ENCODE data around the gene PHC3.

PHC3 gene

DNA sequence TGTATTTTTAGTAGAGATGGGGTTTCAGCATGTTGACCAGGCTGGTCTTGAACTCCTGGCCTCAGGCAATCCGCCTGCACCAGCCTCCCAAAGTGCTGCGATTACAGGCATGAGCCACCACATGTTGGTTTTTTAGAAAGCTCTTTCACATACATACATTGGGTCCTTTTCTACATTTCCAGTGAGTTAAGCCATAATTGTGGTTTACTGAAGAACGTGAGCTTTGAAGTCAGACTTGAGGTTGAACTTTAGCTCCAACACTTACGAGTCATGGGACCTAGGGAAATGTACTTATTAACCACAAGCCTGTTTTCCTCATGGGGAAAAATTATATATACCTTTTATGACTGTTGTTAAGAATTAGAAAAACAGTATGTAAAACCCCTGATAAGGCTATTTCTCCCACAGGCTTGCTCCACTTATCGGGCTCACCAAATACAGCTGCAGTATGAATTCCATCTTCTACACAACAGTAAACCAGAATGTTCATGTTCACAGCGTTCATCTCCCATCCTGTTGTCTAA, 104.8 kb downstream of the PHC3 start:
- no peak for DNase-seq

DNA sequence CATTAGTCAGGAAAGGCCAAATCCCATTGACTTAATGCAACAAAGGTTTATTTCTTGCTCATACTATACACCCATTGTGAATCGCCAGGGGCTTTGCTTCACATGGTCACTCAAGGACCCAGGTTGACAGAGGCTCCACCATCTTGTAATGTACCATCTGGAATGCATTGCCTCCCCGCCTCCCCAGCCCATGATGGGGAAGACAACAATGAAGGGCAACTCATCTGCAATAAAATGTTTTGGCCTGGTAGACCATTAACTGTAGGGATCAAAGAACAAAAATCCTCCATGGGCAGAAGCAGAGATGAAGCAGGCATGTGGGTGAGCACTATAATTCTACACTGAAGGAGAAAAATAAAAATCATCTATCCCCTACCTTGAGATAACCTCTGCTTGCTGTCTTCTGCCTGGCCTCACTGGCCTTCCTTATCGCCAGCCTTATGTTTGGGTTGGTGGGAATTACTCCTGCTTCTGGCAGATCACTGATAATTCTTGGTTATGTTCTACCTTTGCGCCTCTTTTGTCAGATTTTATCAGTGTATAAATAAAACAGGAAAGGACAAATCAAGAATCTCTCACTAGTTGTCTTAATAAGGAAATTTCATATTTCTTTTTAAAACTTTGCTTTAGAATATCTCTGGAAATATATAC, 106.0 kb downstream of the PHC3 start:
- DNase-seq, result no peak

DNA sequence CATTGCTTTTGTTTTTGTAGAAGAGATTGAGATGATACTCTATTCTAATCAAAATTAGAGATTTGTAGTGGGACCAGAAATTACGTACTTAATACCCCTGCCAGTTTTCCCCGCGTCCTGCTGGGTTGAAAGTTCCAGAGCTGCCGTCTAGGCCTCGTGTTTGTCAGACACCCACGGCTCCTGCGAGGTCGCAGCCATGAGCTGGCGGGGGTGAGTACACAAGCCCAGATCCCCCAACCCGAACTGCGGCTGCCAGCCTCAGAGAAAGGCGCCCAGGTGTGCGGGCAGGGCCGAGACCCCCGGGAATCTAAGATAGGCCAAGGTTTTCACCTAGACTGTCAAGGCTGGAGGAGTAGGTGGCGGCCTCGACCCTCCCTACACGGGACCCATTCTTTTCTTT, 117.4 kb downstream of the PHC3 start:
- no peak for DNase-seq

DNA sequence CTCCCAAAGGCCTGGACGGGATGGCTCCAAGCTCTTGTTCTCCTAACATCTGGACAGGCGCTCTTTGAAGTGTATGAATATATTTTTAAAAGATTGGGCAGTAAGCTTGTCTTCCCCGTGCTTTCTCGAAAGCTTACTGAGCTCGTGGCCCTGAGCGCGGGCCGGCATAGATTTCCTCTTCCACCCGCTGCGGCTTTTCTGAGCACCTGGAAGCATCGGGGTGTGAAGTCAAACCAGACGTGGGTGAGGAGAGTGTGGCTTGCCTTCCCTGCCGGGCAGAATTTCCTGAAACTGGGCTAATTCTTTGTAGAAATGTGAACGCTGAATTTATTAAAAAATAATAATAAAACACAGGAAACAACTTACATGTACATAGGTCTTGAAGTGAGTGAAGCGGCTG, 117.8 kb downstream of the PHC3 start:
- DNase-seq, result no peak

DNA sequence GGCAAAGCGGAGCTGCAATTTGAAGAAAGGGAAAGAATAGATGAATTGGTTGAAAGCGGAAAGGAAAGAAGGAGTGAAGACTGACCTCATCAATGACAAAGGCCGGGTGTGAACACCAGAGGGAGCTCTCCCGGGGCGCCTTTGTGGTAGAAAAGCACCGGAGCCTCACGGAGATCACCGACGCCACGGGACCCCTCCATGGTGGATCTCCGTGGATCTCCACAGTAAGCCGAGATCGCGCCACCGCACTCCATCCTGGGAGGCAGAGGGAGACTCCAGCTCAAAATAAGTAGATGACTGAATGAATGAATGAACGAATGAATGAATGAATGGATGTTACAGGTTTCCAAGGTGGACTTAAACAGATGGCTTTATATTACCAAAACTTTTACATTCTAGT, 118.8 kb downstream of the PHC3 start:
- no peak for DNase-seq

DNA sequence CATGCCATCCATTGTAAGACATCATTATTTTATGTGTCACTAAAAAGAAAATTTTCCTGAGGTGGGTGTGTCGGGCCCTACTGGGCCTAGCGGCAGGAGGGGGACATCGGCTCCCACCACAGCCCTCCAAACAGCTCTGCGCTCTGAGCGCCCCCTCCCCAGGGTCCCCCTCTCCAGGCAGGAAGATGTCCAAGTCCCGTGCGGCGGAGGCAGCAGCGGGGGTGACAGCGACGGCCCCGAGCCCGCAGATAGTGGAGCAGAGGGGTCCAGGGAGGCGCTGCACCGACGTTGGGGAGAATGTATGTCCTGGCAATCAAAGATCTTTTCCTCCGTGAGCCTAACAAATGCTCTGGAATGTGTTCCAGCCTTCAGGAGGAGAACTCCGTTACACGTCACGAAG, 119.5 kb downstream of the PHC3 start:
- no peak for DNase-seq

DNA sequence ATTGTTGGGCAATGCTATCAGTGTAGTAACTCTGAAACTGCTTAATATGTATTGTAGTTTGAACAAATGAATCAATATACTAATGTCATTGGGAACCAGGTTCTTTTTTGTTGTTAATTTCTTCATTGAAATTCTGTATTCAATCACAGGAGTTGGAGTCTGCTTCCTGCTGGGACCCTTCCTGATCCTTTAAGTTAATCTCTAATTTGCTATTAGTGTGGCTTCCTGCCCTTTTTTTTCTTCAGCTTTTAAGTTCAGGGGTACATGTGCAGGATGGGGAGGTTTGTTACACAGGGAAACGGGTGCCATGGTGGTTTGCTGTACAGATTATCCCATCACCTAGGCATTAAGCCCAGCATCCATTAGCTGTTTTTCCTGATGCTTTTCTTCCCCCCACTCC, 122.1 kb downstream of the PHC3 start:
- DNase-seq, result no peak

DNA sequence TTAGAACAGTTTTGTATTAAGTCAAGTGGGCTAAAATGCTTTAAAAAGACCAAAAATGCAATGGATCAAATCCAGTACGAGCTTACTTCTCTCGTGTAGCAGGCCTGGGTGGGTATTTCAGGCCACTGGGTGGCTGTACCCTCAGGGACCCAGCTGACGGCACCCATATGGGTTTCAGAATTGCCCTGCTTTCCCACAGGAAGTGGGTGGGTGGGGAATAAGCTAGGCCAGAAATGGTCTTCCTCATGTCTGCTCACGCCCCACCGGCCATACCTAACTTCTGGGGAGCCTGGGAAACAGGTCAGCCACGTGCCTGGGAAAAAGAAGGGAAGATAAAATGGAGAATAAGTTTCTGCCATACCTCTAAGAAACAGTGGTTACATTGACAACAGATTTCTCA, 123.4 kb downstream of the PHC3 start:
- no peak for DNase-seq

DNA sequence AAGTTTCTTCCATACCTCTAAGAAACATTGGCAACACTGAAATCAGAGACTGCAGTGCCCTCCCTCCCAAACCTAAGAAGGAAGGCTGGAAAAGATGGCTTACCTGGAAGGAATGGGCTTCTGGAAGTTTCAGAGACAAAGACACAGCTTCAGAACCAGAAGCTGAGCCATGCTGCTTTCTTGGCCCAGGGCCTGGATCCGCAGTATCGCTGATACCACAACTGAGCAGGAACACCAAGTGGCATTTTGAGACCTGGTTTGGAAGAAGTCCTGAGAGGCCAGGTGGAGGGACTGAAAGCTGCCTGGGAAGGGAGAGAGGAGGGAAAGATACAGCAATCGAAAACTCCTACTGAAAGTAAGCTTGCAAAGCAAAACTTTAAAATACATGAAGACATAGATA, 124.0 kb downstream of the PHC3 start:
- DNase-seq, result no peak

DNA sequence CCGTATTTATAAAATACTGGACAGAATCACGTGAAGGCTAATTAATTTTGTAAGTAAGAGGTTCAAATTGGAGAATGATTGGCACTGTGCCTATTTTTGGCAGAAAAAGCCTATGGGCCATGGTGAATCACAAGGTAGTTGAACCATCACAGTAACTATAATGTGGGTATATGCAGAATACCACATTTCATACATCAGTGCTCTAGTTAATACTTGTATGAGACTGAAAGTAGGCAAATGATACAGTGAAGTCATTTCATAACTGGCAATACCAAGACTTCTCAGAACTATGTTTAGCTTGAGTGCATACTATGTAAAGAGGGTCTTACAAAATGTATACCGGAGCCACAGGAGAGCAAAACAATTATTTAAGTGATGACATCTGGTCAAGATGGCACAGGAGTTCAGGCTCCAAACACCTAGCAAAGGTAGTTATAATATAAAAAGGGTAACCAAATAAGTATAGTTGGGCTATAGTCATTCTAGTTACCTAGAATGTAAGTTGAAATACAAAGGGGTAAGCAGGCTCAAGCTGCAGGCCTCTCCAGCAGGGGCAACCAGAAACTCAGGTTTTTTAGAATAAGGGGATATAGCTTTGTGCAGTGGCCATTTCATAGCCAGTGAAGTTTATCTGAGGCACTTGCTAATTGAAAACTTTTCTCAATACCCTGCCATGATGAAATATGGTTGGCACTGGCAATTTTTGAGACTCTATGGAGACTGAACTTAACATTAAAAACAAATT, 124.7 kb downstream of the PHC3 start:
- DNase-seq, result no peak

DNA sequence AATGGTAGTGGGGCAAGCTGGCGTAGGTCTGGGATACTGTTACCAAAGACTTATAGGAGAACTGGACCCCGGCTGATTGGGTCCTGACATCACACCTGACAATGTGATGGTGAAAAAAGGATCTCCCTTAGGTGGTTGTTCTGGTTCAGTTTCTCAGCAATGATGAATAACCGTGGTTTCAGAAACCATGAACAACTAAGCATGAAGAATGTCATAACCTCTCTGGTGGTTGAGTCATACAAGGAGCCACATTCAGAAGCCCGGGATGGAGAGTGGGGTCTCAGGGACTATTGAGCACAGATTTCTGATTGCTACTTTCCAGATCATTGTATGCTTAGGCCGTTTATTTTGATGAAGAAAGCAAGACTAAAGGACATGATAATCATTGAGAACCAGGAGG, 126.3 kb downstream of the PHC3 start:
- DNase-seq, result no peak

DNA sequence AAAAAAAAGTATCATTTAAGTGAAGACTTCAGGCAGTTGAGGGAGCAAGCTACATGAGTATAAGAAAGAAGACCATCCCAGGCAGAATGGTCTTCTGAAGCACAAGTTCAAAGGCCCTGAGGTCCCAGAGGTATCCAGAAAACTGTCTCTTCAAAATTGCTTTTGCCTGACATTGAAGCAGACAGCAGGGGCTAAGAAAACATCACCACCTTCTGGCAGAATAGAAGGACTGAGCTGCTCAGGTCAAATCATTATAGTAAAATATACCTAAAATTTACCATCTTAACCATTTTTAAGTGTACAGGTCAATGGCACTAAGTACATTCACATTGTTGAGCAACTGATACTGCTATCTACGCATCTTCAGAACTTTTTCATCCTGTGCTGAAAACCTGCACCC, 127.3 kb downstream of the PHC3 start:
- DNase-seq, result no peak

DNA sequence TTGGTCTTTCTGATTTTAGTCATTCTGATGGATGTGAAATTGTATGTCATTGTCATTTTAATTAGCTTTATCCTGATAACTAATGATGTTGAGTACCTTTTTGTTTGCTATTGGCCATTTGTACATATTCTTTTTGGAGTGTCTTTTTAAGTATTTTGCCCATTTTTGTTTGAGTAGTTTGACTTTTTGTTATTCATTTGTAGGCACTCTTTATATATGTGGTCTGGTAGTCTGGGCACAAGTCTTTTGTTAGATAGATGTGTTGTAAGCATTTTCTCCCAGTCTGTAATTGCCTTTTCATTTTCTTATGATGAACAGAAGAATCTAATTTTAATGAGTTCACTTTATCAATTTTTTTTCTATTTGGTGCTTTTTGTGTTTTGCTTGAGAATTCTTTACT, 129.1 kb downstream of the PHC3 start:
- DNase-seq, result no peak

DNA sequence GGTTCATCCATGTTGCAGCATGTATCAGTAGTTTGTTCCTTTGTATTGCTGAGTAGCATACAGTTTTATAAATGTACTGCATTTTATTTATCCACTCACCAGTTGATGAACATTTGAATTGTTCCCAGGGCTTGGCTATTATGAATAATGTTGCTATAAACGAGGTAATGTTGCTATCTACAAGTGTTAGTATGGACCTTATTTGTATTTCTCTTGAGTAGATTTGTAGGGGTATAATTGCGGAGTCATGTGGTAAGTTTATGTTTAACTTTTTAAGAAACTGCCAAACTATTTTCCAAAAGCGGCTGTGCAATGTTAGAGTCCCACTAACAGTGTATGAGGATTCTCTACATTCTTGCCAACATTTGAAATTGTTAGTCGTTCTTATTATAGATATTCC, 130.8 kb downstream of the PHC3 start:
- no peak for DNase-seq

DNA sequence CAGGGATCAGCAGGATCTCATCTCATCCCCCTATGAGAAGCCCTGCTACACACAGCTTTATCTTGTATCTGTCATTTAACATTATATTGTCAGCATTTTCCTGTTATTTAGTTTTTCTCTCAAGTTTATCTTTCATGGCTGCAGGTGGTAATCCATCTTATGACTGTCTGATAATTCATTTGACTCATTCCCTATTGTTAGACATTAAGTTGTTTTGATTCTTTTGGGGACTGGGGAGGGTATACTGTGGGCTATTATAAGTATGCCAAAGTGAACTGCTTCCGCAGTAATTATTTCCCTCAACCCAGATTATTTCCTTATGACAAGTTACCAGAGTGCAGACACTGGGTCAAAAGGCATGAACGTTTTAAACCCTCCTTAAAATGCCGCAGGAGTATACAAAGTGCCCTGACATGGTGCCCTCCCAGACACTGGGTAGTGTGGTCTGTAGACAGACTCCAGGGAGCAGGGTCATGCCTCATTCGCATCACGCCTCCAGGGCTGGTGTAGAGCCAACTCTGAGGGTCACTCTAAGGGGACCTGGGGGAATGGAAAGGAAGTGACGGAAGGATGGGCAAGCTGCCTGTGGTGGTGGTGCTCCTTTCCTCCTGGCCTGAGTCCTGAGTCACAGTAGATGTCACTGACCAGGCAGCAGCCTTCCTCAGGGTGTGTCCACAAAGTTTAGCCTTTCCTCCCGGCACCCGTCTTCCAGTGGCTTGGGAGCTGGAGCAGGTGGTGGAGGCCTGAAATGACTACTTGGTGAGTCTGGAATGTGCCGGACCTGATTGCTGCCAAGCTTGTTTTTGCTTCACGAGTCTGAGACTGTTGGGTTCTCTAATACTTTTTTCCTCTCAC, 132.2 kb downstream of the PHC3 start:
- DNase-seq, result no peak

DNA sequence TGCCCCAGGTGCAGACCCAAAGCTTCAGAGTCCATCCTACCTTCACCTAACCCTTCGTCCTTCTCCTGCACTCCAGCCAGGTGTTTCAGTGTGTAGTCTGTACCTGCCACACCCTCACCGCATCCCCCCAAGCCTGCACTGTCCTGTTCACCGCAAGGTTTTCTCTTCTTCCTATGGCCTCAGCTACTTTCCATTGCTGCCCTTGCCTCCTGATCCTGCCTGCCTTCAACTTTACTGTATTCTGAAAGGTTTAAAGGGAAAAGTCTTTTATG, 134.5 kb downstream of the PHC3 start:
- no peak for DNase-seq

DNA sequence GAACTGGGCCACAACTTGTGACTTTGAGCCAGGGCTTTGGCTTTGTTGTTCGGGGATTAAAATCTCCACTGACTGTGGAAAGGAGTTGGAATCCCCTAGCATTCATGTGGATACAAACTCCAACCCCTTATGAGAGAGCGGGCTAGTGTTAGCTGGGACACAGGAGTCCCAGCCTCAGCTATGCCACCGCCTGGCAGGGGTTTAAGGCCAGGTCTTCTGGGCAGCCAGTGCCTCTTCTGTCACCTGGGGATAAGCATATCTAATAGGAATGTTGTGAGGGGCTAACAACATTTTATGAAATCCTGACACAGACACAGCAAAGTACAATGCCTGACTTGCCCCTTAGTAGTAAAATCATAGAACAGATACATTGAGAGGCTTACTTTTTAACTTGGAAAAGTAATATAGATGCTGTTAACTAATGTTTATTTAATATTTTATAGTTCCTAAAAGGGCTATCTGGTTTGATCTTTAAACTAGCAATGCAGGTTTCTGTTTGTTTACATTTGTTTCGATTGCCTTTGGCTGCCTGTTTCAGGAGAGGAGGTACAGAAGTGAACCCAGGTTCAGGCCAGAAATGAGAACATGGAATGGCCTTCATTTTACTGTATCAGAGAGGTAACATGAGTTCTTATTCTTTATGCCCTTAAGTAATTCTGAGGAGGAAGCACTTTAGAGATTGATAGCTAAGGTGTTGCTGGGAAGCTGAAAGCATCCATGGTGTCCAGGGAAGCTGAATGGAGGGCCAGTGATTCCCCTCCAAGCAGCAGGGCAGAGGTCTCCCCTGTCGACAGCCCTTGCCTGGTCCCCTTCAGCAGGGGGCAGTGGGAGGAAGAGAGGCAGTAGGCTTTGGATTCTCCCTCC, 135.0 kb downstream of the PHC3 start:
- DNase-seq, result no peak

DNA sequence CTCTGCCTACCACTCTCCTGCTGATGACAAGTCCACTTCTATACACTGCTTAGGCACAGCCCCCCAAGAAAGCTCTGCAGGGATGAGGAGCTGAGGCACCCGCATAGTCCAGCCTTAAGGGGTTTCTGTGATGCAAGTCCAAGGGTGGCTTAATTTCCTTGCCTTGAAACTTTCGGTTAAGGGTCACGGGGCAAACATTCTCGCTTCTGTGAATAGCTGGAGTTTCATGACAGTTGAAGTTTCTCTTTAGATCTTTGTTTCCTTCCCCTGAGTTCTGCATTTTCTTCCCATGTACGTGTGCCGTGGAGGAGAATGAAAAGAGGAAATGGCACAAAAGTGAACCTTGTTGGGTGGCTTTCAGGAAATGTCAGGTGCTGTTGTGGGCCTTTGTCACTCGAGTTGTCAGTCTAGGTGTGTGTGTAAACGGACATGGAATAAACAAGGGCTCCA, 136.7 kb downstream of the PHC3 start:
- no peak for DNase-seq

DNA sequence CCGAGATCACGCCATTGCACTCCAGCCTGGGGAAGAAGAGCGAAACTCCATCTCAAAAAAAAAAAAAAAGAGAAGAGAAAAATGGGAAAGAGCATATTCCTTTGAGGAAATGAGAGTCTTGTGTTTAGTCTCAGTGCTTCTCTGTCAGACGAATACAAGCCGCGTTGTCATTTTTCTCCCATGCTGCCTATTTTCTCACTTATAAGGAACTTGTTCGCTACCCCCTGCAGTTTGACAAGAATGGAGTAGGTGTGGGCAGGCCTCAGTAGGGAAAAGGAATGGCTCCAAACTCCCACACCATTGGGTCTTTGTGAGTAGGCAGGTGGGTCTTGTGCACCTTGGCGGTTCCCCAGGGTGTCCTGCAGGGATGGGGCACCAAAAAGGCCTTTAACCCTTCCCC, 137.3 kb downstream of the PHC3 start:
- no peak for DNase-seq

DNA sequence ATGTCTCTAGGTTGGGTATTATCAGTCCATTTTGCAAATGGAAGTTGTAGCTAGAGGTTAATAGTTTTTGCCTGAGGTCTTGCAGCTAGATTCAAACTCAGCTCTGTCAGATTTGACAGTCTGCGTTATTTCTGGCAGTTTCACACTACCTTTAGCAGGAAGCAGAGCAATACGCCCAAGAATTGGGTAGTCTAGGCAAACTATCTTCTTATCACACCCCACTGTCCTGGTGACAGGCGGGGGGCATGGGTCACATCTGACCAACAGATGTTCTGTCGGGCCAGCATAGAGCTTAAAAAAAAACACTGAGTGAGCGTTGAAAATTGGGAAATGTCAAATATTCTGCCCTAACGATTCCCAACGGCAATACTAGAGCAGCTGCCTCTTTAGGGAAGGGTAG, 138.0 kb downstream of the PHC3 start:
- no peak for DNase-seq

DNA sequence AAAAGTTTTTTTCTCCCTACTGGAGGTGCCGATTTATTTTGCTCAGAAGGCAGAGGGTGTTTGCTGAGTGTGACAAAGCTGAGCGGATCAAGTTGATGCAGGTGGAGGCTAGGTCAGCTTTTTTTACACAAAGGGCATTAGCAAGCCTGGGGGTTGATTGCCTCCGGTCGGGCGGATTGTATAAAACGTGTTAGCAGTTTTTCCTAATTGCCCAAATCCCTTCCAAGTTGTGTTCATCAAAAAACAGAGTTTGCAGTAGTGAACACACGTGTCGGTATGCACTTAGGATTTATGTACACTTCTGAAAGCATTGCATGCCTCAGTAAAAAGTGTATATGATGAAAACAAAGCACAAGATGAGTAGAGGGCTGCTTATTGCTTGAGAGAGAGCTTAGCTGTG, 141.1 kb downstream of the PHC3 start:
- no peak for DNase-seq

DNA sequence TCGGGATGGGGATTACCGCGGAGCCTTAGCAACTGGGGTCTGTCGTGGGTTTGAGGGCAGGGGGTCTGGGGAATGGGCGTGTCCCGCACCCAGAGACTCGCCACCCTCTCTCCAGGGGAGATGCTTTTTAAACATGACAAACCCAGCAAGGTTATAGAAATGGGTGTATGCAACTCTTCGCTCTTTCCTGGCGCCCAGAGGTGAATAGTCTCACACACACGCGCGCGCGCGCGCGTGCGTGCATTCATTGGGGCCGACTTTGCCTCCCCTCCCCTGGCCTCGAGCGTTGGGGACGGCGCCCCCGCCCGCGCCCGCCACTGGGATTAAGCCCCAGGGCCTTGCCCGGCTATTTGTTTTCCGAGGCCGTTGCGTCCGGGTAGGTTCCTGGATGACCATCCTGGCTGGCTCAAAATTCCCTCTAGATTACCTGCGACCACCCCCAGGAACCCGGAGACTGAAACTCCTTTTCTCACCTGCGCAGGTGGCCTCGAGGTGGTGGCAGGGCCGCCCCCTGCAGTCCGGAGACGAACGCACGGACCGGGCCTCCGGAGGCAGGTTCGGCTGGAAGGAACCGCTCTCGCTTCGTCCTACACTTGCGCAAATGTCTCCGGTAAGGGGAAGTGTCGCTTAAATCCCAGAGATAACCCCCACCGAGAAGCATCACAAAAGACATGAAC, 143.0 kb downstream of the PHC3 start:
- no peak for DNase-seq

Measured in NCI-H1436 treated with DMSO at 0.1 percent for 48 hours (cell line).